K562 (cell line): ENCODE results near the gene CUL9. TPM values are rescaled to one million over a fixed set of nuclear protein-coding genes. Genes with fewer than 3 reads are reported as not detected.

ENCODE experiments used
- ATF1 ChIP-seq, 2 experiments: fragments of 450-650 bp in 1 of 2; IDR thresholded peaks; 2 replicates each; pipeline ENCODE4 v1.6.1; 2016; ENCODE audit warnings: missing compliant biosample characterization in 1 of 2, missing genetic modification characterization in 1 of 2
- CREB3 ChIP-seq: fragments of 450-650 bp; conservative IDR thresholded peaks from 2 replicates; pipeline ENCODE4 v1.6.1; 2016; ENCODE audit warnings: missing genetic modification characterization, low read depth, mild to moderate bottlenecking, missing compliant biosample characterization, moderate library complexity
- CTCFL ChIP-seq: IDR thresholded peaks from 2 replicates; pipeline ENCODE4 v1.6.1; 2011; ENCODE audit warnings: borderline replicate concordance, low read depth, mild to moderate bottlenecking, moderate library complexity, low read length; ENCODE audit not compliant: insufficient read depth, poor library complexity, severe bottlenecking
- E2F5 ChIP-seq: sonication (generic); formaldehyde crosslinking; IDR thresholded peaks from 2 replicates; pipeline ENCODE4 v1.8.0; 2022; ENCODE audit warnings: mild to moderate bottlenecking, missing genetic modification reagents
- FOXM1 ChIP-seq, 2 experiments: fragments of 450-650 bp in 1 of 2; sonication (generic) in 1 of 2; formaldehyde crosslinking in 1 of 2; IDR thresholded peaks; 2 replicates each; pipeline versions ENCODE4 v1.6.1 to v1.9.0; 2017 to 2022; ENCODE audit warnings: low read depth in 2 of 2, mild to moderate bottlenecking in 2 of 2, missing genetic modification reagents in 1 of 2, moderate library complexity in 1 of 2
- HMG20B ChIP-seq: fragments of 250-450 bp; sonication (Bioruptor Pico); IDR thresholded peaks from 2 replicates; pipeline ENCODE4 v1.5.0; 2021; ENCODE audit warnings: mild to moderate bottlenecking
- POLR2G ChIP-seq: fragments of 200-400 bp; formaldehyde crosslinking; IDR thresholded peaks from 2 replicates; pipeline ENCODE4 v1.6.1; 2017; ENCODE audit warnings: low read depth, mild to moderate bottlenecking, antibody characterized with exemption, low read length, moderate library complexity
- RBFOX2 ChIP-seq: fragments of 200-400 bp; formaldehyde crosslinking; IDR thresholded peaks from 2 replicates; pipeline ENCODE4 v1.6.1; 2017; ENCODE audit warnings: low read depth, mild to moderate bottlenecking, low read length, moderate library complexity
- RBM22 ChIP-seq: fragments of 200-400 bp; formaldehyde crosslinking; IDR thresholded peaks from 2 replicates; pipeline ENCODE4 v1.6.1; 2018; ENCODE audit warnings: low read length, low read depth; ENCODE audit not compliant: poor library complexity, severe bottlenecking
- RERE ChIP-seq: sonication (generic); formaldehyde crosslinking; IDR thresholded peaks from 2 replicates; pipeline ENCODE4 v1.8.0; 2023; ENCODE audit warnings: missing genetic modification reagents, mild to moderate bottlenecking, borderline replicate concordance
- SMARCB1 ChIP-seq: IDR thresholded peaks from 2 replicates; pipeline ENCODE4 v1.6.1; 2011; ENCODE audit warnings: improper control_type of control experiment, low read depth; ENCODE audit not compliant: insufficient read length
- ZNF24 ChIP-seq: fragments of 450-650 bp; IDR thresholded peaks from 2 replicates; pipeline ENCODE4 v1.6.1; 2016
- ZNF280A ChIP-seq: fragments of 450-650 bp; IDR thresholded peaks from 2 replicates; pipeline ENCODE4 v1.6.1; 2018; ENCODE audit warnings: mild to moderate bottlenecking, low read depth; ENCODE audit not compliant: partially characterized antibody
- polyA plus RNA-seq, 8 experiments: library from polyadenylated mRNA; depleted of rRNA in 4 of 8; stranded (reverse) in 5 of 8; unstranded in 3 of 8; fragments of >200 nt; fragmentation: Nextera tagmentation in 2 of 8; fragmentation: Illumina TruSeq in 1 of 8; extraction: Ambion mirVana in 2 of 8; extraction: Trizol in 1 of 8; gene quantifications; 2 replicates each; pipeline versions ENCODE4 v1.2.1 to v1.2.3, GENCODE V29; 2011 to 2014; ENCODE audit warnings: inconsistent platforms in 1 of 8, missing spikeins in 1 of 8
- total RNA-seq, 7 experiments: library from RNA; depleted of rRNA in 6 of 7; stranded (reverse); fragments of >200 nt in 6 of 7; fragmentation: Illumina TruSeq in 2 of 7; extraction: Trizol in 2 of 7; gene quantifications; 2 replicates each; pipeline versions ENCODE4 v1.2.1 to v1.2.3, GENCODE V29; 2011 to 2021; ENCODE audit warnings: low replicate concordance in 1 of 7

The CUL9 gene
- total and polyA plus RNA-seq, 9 of the 15 experiments (the other 6 are each of a cell fraction or from before 2014, with no cell fraction given): 0.50 to 20.7 (median 6.6) TPM

- TF ChIP-seq CTCFL (no peak), RBFOX2 (peak; percentile 42; the same call in 1 of the 2 replicates), ATF1 (CRISPR knock-in tag; IDR thresholded peaks at IDR 0.05) (no peak), ATF1 (tag; IDR thresholded peaks at IDR 0.05) (peak; percentile 46; the same call in 1 of the 2 replicates), POLR2G (0 out of 2 replicates have a peak, but pooled peaks have one; percentile 36), CREB3 (tag) (no peak), ZNF24 (no peak), E2F5 (CRISPR knock-in tag) (no peak), HMG20B (CRISPR knock-in tag) (no peak), FOXM1 (IDR thresholded peaks at IDR 0.05; ENCODE audit: low read depth) (no peak), FOXM1 (CRISPR knock-in tag; IDR thresholded peaks at IDR 0.05; ENCODE audit: low read depth) (0 out of 2 replicates have a peak, but pooled peaks have one; percentile 21), SMARCB1 (no peak), ZNF280A (no peak), RBM22 (no peak), RERE (CRISPR knock-in tag) (no peak)
Measured at GRCh38 chr6:43247114-43247999, 65.4 kb downstream of the CUL9 start (continued).
